Bladder microvascular endothelial cell (primary cell): ENCODE measurements around the gene IMPG2. TPM values are rescaled to one million over a fixed set of nuclear protein-coding genes. Genes with fewer than 3 reads are reported as not detected.

Source experiments
- total RNA-seq: library from RNA; depleted of rRNA; stranded (reverse); fragments of >200 nt; gene quantifications from 2 replicates; pipeline ENCODE4 v1.2.3, GENCODE V29; 2014

IMPG2 gene
- total RNA-seq: 0.16 and 0.76 TPM in 2 replicates

DNA sequence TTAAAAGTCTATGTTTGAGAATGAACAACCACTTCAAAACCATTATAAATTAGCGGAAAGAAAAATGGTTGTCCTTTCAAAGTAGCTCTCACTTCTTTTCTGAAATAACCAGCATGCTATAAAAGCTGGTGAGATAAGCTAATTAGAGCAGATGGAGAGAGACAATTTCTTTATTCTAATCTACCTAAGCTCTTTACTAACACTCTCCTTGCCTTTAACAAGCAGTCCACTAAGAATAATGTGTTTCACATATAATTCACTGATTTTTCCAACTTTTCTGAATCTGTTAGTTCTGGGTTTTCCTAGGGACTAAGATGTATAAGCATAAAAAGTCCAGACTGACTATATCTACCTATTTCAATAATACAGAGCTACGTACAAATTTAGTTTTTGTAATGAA is at the start of gene IMPG2:
TSS of gene IMPG2 (minus strand) at position 101 of the 400 bp plus-strand sequence. CDS start 203 bp downstream, outside the sequence.

Other genes starting within 250 kb of the IMPG2 start
- 8.3 and 32.2 TPM in 2 replicates for gene SENP7, start 192.6 kb upstream of the IMPG2 start, total RNA-seq
- gene TRMT10C, start 241.3 kb upstream of the IMPG2 start, total RNA-seq: 18.8 and 25.6 TPM in 2 replicates